Fibroblast of mammary gland (primary cell): ENCODE results near the gene PIK3IP1.

ENCODE experiments used
- DNase-seq: peaks from one replicate; pipeline ENCODE4 v3.0.0-alpha.2; 2010; ENCODE audit warnings: low read depth
- H3K4me3 ChIP-seq: 2 replicates; pipeline ENCODE4 v1.5.1; 2011; ENCODE audit warnings: low read depth, mild to moderate bottlenecking, low read length, moderate library complexity; ENCODE audit not compliant: control insufficient read depth
- CTCF ChIP-seq: conservative IDR thresholded peaks from 2 replicates; pipeline ENCODE4 v1.5.1; 2011; ENCODE audit warnings: low read depth, low read length, inconsistent platforms; ENCODE audit not compliant: control insufficient read depth, insufficient read depth

The PIK3IP1 gene

DNA sequence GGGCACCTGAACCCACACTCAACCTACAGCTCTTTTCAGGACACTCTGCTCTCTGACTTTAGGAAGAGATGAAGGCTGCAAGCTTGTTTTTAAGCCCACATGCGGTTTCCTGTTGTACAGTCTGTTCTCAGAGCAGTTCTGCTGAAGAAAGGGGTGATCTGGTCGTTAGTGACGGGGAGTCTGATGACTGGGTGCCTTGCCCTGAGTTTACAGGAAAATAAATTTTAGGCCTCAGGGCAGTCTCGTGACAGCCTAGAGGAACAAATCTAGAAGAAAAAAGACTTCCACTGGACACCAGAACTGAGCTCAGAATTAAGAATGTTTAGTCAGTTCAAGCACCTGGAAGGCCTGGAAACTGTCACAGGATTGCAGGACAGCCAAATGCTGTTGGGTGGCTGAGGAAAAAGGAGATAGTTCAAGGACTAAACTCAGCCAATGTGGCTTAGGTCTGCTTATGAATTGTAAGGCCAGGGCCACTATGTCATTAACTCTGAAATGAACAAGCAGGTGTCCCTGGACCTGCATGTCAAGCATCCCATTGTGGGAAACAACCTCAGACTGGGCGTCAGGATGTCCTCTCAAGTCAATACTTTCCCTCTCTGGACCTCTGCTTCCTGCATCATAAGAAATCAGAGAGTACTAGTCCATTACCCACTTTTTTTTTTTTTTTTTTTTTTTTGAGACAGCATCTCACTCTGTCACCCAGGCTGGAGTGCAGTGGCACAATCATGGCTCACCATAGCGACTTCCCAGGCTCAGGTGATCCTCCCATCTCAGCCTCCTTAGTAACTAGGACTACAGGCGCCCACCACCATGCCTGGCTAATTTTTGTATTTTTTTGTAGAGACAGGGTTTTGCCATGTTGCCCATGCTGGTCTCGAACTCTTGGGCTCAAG, 5.7 kb downstream of the PIK3IP1 start:
- H3K4me3 ChIP-seq, result no peak overlapping the region
- DNase-seq, result no peak
- no peak for TF ChIP-seq CTCF

DNA sequence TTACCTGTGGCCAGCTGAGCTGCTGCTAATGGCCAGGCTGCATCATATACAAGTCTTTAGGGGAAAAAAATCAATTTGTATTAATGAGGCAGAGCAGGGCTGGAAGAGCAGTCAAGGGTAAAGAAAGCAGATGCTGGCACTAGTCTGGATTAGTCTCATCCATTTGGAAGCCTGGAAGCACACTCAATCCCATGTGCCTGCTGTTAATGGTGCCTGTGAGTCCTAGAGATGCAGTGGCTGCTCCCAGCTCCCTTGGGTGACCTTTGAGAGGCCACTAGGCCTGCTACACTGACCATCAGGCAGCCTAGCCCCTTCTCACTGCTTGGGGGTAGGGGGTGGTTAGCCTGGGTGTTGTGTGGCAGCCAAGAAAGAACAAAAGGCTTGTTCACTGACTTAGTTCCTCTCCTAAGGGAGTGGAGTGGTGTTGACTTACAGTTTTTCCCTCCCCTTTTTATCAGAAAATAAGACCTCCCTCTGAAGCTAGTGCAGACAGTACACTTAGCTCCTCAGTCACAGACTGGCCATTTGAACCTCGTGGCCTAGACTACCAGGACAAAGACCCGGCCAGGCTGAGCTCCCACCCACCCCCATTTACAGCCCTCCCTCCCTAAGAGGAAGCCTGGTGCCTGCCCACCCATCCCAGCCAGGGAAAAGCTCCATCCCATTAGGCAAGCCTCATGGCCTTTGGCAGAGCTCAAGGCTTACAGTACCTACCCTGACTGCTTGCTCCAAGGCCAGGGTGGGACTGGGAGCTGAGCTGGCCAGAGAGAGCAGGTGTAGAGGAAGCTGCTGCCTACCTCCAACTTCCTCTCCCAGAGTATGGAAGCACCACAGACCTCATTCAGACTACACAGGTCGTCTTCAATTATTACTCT, 7.8 kb downstream of the PIK3IP1 start:
- no peak overlapping the region for H3K4me3 ChIP-seq
- no peak for TF ChIP-seq CTCF
- DNase-seq, result no peak

DNA sequence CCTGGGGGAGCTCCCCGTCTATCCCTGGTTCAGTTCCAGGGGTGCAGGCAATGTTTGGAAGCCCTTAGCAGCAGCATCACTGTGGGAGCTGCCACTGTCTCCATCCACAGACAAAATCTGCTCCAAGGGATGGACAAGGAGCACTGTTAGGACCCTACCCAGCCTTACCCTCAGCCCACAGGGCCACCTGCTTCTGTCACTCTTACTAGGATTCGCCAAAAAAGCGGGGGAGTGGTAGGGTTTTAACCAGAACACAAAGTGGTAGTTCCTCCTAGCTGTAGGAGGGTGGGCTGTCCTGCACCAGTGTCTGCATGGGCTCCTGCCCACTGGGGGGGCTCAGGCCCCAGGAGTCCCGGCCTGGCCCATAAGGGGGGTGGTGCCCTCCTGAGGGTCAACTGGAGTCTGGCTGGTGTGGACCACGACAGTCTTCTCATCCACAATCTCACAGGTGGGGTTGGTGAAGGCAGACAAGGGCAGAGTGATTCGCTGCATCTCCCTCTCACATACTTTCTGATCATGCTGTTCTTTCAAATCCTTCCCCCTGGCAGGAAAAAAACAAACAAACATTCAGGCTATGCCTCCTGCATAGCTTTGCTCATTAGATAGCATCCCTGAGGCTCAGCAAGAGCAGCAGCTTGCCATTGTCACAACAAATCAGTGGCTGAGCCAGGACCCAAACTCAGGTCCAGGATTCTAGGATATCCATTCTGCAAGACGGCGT, 9.4 kb downstream of the PIK3IP1 start:
- DNase-seq, result no peak
- H3K4me3 ChIP-seq, result no peak overlapping the region
- TF ChIP-seq CTCF, result no peak

DNA sequence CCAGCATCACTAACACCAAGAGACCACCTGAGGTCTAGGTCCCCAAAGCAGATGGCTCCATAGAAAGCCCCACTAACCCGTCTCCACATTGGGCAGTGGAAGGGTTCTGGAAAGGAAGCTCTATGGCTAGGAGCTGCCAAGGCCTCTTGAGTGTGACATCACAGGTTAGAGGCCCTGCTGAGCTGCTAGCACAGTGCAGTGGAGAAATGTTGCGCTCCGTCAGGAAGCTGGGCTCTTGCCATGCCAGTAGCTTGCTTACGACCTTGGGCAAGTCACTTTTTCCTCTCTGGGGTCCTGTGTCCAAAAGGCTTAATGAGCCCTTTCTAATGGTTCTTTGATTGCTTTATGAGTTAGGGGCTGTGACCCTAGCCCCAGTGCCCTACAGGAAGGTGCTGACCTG, 10.6 kb downstream of the PIK3IP1 start:
- TF ChIP-seq CTCF, result no peak
- no peak overlapping the region for H3K4me3 ChIP-seq
- no peak for DNase-seq

GRCh38 chr22:31279821-31280505, 12.3 kb downstream of the PIK3IP1 start:
- no peak overlapping the region for H3K4me3 ChIP-seq

More at GRCh38 chr22:31279821-31280505, 12.3 kb downstream of the PIK3IP1 start:
- DNase-seq, result no peak
- TF ChIP-seq CTCF, result no peak
